ENCODE measurements around the gene CAPZB. TPM values are rescaled to one million over a fixed set of nuclear protein-coding genes. Genes with fewer than 3 reads are reported as not detected.

Gene CAPZB
- polyA plus RNA-seq, 1 of the 3 experiments (the other 2 are of a cell fraction) = 122 TPM

DNA sequence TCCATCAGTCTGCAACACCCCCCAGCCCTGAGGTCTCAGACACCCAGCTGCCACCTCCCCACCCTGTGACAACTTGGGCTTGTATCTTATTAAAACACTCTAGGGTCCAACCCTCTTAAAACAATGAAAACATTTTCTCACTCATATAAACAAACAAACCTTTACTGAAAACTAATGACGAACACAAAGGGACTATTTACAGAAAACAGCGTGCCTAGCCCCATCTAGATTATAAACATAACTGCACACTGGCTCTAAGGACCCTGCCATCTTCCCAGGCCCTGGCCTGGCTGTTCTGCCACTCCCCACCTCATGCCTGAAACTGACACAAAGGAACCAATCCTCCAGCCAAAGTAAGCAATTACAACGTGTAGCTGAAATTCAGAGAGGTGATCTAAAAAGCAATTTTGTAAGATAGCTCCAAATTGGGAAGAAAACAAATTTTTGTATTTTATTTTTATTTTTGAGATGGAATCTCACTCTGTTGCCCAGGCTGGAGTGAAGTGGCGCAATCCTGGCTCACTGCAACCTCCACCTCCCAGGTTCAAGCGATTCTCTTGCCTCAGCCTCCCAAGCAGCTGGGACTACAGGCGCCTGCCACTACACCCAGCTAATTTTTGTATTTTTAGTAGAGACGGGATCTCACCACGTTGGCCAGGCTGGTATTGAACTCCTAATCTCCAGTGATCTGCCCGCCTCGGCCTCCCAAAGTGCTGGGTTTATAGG is 40.9 kb downstream of the CAPZB start:
- POLR2A ChIA-PET = no interaction called here
- H3K79me2 ChIP-seq (ENCODE audit: insufficient read depth) = peaks cover 90% of the 10 kb centered on the region
- no peak overlapping the region for H2AFZ ChIP-seq (ENCODE audit: low read depth)
- H3K4me3 ChIP-seq (ENCODE audit: low read depth in 2 of 2, low read length in 1 of 2) = no peak overlapping the region
- no peak overlapping the region for H3K9ac ChIP-seq
- H3K27ac ChIP-seq (ENCODE audit: low read depth in 2 of 2, low read length in 1 of 2) = peak overlapping the region in 1 of 2 experiments; percentile 99; a peak in 1 of 4 replicates
- CTCF ChIA-PET = interaction anchor here (0.9 to 7.2 kb wide), 7 partner anchors 10 to 260 kb away, joined by 3 to 50 read pairs (median 3); no protein-coding TSS in a partner anchor
- H4K20me1 ChIP-seq (ENCODE audit: insufficient read depth) = peaks cover 91% of the 10 kb centered on the region
- peaks cover 38% of the 10 kb centered on the region for H3F3A ChIP-seq (replicated peaks; ENCODE audit: insufficient read depth)
- no peak overlapping the region for H3K4me2 ChIP-seq
- no peaks in the 10 kb centered on the region for H3K9me3 ChIP-seq
- TF ChIP-seq SMC3 (IDR thresholded peaks at IDR 0.05; ENCODE audit: low read depth, low read length) (no peak), NRF1 (IDR thresholded peaks at IDR 0.05; ENCODE audit: low read depth, low read length) (no peak), POLR2AphosphoS5 (IDR thresholded peaks at IDR 0.05; ENCODE audit: low read depth, low read length) (no peak)
- TF ChIP-seq, protein P1, sequence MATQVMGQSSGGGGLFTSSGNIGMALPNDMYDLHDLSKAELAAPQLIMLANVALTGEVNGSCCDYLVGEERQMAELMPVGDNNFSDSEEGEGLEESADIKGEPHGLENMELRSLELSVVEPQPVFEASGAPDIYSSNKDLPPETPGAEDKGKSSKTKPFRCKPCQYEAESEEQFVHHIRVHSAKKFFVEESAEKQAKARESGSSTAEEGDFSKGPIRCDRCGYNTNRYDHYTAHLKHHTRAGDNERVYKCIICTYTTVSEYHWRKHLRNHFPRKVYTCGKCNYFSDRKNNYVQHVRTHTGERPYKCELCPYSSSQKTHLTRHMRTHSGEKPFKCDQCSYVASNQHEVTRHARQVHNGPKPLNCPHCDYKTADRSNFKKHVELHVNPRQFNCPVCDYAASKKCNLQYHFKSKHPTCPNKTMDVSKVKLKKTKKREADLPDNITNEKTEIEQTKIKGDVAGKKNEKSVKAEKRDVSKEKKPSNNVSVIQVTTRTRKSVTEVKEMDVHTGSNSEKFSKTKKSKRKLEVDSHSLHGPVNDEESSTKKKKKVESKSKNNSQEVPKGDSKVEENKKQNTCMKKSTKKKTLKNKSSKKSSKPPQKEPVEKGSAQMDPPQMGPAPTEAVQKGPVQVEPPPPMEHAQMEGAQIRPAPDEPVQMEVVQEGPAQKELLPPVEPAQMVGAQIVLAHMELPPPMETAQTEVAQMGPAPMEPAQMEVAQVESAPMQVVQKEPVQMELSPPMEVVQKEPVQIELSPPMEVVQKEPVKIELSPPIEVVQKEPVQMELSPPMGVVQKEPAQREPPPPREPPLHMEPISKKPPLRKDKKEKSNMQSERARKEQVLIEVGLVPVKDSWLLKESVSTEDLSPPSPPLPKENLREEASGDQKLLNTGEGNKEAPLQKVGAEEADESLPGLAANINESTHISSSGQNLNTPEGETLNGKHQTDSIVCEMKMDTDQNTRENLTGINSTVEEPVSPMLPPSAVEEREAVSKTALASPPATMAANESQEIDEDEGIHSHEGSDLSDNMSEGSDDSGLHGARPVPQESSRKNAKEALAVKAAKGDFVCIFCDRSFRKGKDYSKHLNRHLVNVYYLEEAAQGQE (IDR thresholded peaks at IDR 0.05; ENCODE audit: low read depth, low read length) = no peak
- H3K27me3 ChIP-seq (ENCODE audit: insufficient read depth) = no peaks in the 10 kb centered on the region
- WGBS (ENCODE audit: low lambda C conversion rate) = 85% methylated on average over 10 of the region's 10 CpGs
- no peaks in the 10 kb centered on the region for H3K9me2 ChIP-seq
- H3K4me1 ChIP-seq (ENCODE audit: control insufficient read depth in 1 of 2, insufficient read depth in 2 of 2, low read depth in 1 of 2, low read length in 1 of 2) = peaks cover 63 to 71% of the 10 kb centered on the region in 2 experiments
- no peaks in the 10 kb centered on the region for H3K36me3 ChIP-seq (replicated peaks in 1 of 2; ENCODE audit: control insufficient read depth in 1 of 2, insufficient read depth in 2 of 2, low read length in 1 of 2)
- no peak for DNase-seq

DNA sequence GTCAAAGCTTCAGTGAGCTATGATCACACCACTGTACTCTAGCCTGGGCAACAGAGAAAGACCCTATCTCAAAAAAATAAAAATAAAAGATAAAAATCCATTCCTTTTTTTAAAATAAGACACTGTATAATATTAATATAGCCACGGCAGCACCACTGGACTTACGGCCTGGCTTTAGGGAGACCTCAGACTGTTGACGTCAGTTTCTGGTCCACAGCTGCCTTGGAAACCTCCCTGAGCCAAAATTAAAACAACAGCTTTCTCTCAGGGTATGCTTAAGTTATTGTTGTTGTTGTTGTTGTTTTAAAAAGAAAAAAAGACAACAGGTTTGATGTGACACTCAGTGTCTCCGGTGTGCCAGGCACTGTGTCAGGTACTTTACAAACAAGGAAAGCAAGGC is 42.0 kb downstream of the CAPZB start:
- H3K27ac ChIP-seq (ENCODE audit: low read depth in 2 of 2, low read length in 1 of 2) = no peak overlapping the region; a peak in 1 of 4 replicates
- no peak overlapping the region for H2AFZ ChIP-seq (ENCODE audit: low read depth)
- H3K4me1 ChIP-seq (ENCODE audit: control insufficient read depth in 1 of 2, insufficient read depth in 2 of 2, low read depth in 1 of 2, low read length in 1 of 2) = peaks cover 59 to 73% of the 10 kb centered on the region in 2 experiments
- H3K4me3 ChIP-seq (ENCODE audit: low read depth in 2 of 2, low read length in 1 of 2) = no peak overlapping the region
- ChIA-PET POLR2A (no interaction called here), CTCF (interaction anchor here (0.8 to 7.2 kb wide), 7 partner anchors 44 to 283 kb away, joined by 3 to 50 read pairs (median 3); no protein-coding TSS in a partner anchor)
- no peak overlapping the region for H3K4me2 ChIP-seq
- TF ChIP-seq NRF1 (IDR thresholded peaks at IDR 0.05; ENCODE audit: low read depth, low read length) (no peak), ELF1 (IDR thresholded peaks at IDR 0.05) (no peak), MXI1 (IDR thresholded peaks at IDR 0.05; ENCODE audit: low read depth, low read length) (no peak), RAD21 (IDR thresholded peaks at IDR 0.05; ENCODE audit: low read length) (no peak), GABPA (IDR thresholded peaks at IDR 0.05; ENCODE audit: low read depth) (no peak), TAF1 (IDR thresholded peaks at IDR 0.05; ENCODE audit: borderline replicate concordance, low read depth, low read length) (no peak), SIN3A (IDR thresholded peaks at IDR 0.05; ENCODE audit: borderline replicate concordance, low read depth, low read length) (no peak)
- TF ChIP-seq, protein P2, sequence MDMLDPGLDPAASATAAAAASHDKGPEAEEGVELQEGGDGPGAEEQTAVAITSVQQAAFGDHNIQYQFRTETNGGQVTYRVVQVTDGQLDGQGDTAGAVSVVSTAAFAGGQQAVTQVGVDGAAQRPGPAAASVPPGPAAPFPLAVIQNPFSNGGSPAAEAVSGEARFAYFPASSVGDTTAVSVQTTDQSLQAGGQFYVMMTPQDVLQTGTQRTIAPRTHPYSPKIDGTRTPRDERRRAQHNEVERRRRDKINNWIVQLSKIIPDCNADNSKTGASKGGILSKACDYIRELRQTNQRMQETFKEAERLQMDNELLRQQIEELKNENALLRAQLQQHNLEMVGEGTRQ (IDR thresholded peaks at IDR 0.05; ENCODE audit: borderline replicate concordance, low read depth, low read length) = no peak
- TF ChIP-seq, protein P3, sequence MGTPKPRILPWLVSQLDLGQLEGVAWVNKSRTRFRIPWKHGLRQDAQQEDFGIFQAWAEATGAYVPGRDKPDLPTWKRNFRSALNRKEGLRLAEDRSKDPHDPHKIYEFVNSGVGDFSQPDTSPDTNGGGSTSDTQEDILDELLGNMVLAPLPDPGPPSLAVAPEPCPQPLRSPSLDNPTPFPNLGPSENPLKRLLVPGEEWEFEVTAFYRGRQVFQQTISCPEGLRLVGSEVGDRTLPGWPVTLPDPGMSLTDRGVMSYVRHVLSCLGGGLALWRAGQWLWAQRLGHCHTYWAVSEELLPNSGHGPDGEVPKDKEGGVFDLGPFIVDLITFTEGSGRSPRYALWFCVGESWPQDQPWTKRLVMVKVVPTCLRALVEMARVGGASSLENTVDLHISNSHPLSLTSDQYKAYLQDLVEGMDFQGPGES (IDR thresholded peaks at IDR 0.05; ENCODE audit: low read depth, low read length) = no peak
- H3K9me3 ChIP-seq = no peaks in the 10 kb centered on the region
- H4K20me1 ChIP-seq (ENCODE audit: insufficient read depth) = peaks cover 91% of the 10 kb centered on the region
- DNase-seq = no peak
- H3F3A ChIP-seq (replicated peaks; ENCODE audit: insufficient read depth) = peaks cover 26% of the 10 kb centered on the region
- no peaks in the 10 kb centered on the region for H3K27me3 ChIP-seq (ENCODE audit: insufficient read depth)
- peaks cover 100% of the 10 kb centered on the region for H3K79me2 ChIP-seq (ENCODE audit: insufficient read depth)
- WGBS (ENCODE audit: low lambda C conversion rate) = 100% methylated on average over 4 of the region's 4 CpGs
- H3K9ac ChIP-seq = no peak overlapping the region
- no peaks in the 10 kb centered on the region for H3K36me3 ChIP-seq (replicated peaks in 1 of 2; ENCODE audit: control insufficient read depth in 1 of 2, insufficient read depth in 2 of 2, low read length in 1 of 2)
- no peaks in the 10 kb centered on the region for H3K9me2 ChIP-seq

Data from SK-N-SH (cell line).